ENCODE results near the gene BRF1.
A peak's percentile ranks its signal among the peaks of the same experiment; 100 is the strongest.

Gene BRF1

DNA sequence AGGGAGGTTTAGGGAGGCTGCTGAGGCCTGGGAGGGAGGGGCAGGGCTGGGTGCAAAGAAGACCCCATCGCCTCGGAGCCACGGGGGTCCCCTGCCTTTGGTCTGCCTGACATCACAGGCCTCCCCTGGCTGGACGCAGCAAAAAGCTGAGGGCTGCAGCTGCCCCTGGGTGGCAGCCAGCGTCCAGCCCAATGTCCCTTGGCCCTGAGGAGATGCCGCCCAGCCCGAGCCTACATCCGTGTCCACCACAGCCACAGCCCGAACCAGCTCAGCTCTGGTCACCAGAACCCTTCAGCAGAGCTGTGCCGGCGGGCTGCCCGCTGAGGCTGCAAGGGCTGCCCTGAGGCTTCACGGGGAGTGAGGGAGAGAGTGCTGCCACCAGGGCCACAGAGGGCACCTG is 121.6 kb downstream of the BRF1 start:
- CTCF ChIA-PET = no interaction called here
- POLR2A ChIA-PET (ENCODE audit: low non-redundant PET) = no interaction called here
- TF ChIP-seq, protein P1, sequence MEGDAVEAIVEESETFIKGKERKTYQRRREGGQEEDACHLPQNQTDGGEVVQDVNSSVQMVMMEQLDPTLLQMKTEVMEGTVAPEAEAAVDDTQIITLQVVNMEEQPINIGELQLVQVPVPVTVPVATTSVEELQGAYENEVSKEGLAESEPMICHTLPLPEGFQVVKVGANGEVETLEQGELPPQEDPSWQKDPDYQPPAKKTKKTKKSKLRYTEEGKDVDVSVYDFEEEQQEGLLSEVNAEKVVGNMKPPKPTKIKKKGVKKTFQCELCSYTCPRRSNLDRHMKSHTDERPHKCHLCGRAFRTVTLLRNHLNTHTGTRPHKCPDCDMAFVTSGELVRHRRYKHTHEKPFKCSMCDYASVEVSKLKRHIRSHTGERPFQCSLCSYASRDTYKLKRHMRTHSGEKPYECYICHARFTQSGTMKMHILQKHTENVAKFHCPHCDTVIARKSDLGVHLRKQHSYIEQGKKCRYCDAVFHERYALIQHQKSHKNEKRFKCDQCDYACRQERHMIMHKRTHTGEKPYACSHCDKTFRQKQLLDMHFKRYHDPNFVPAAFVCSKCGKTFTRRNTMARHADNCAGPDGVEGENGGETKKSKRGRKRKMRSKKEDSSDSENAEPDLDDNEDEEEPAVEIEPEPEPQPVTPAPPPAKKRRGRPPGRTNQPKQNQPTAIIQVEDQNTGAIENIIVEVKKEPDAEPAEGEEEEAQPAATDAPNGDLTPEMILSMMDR (conservative IDR thresholded peaks at IDR 0.05; ENCODE audit: low read depth) = no peak
- DNase-seq (ENCODE audit: low spot score) = no peak
- no peak overlapping the region for H3K27ac ChIP-seq

DNA sequence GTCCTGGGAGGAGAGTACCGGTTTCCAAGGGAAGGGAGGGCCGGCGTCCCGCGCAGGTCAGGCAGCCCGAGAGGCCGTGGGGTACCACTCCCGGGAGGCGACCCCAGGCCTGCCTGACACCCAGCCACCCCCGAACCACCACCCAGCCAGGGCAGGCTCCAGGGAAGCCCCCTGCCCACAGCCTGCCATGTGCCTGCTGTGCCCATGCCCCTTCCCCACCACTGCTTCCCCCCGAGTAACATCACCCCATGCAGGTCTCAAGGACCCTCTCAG is 122.0 kb downstream of the BRF1 start:
- ChIA-PET CTCF (no interaction called here), POLR2A (ENCODE audit: low non-redundant PET) (no interaction called here)

DNA sequence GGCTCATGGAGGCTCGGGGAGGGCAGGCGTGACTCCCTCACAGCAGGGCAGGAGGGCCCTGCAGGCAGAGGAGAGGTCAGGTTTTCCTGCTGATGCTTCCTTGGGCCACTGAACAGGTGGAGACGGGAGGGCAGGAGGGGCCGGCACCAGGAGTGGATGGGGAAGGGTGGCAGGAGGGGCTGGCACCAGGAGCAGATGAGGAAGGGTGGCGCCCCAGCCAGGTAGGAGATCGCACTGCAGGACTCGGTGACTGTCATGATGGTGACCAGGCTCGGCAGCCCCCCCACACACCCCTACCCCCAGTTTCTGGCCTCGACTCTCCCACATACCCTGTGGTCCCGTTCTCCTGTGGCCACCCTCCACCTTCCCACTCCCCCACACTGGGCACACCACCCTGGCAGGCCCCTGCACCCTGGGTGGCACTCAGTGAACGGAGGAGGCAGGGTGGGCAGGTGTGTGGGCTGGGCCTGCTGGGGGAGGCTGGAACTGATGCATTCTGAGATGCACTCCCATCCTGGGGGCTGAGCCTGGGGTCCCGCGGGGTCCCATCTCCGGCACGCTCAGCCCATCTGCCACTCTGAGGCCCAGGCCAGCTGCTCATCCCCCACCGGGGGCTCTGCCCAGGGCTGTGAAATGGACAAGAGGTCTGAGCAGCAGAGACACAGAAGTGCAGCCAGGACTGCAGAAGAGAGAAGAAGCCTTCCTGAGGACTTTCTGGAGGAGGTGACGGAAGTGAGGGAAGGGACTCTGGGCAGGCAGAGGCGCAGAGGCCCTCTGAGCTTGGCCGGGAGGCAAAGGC is 122.5 kb downstream of the BRF1 start:
- POLR2A ChIA-PET (ENCODE audit: low non-redundant PET) = no interaction called here
- CTCF ChIA-PET = no interaction called here

More for the DNA sequence above, 122.0 kb downstream of the BRF1 start:
- no peak overlapping the region for H3K27ac ChIP-seq
- TF ChIP-seq, protein P1 (conservative IDR thresholded peaks at IDR 0.05; ENCODE audit: low read depth) = no peak
- DNase-seq (ENCODE audit: low spot score) = no peak

DNA sequence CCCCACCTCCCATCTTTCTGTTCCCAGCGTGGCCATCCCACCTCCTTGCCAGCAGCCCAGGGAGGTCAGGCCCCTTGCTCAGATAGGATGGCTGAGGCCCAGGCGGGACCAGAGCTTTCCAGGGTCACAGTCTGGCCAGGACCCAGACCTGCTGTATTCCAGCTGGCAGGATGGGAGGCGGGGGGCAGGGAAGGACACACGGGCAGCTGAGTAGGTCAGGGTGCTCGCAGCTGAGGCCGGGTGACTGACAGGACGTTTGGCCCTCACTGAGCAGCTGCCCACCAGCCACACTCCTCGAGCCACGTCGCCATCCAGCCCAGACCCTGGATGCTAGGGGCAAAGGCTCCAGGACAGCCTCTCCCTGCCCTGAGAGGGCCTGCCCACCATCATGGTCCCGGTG is 123.7 kb downstream of the BRF1 start:
- CTCF ChIA-PET = interaction anchor here (0.6 to 1.4 kb wide), 3 partner anchors 12 to 117 kb away, joined by 3 to 5 read pairs (median 4); no protein-coding TSS in a partner anchor
- TF ChIP-seq, protein P1 (conservative IDR thresholded peaks at IDR 0.05; ENCODE audit: low read depth) = no peak
- POLR2A ChIA-PET (ENCODE audit: low non-redundant PET) = no interaction called here
- peak overlapping the region; percentile 86; the same call in 1 of the 2 replicates for H3K27ac ChIP-seq
- no peak for DNase-seq (ENCODE audit: low spot score)

More for the DNA sequence above, 122.5 kb downstream of the BRF1 start:
- no peak for DNase-seq (ENCODE audit: low spot score)
- no peak overlapping the region; the same call in 1 of the 2 replicates for H3K27ac ChIP-seq
- TF ChIP-seq, protein P1 (conservative IDR thresholded peaks at IDR 0.05; ENCODE audit: low read depth) = no peak

DNA sequence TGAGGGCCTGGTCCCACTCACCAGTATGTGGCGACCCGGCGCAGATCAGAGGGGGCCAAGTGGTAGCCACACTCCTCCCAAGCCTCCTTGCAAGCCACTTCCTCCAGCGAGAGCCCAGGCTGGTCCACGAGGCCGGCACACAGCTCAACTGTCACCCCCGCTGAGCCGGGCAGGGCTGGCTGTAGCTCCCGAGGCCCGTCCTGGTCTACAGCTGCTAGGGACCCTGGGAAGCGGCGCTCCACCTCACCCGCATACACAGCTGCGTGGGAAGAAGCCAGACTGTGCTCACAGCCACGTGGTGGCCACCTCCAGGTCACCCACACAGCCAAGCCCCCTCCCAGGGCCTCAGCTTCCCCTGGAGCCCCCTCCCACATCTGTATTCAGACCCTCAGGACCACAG is 124.3 kb downstream of the BRF1 start:
- ChIA-PET POLR2A (ENCODE audit: low non-redundant PET) (interaction anchor here (1.1 kb wide), 1 partner anchor 85 kb away, joined by 4 read pairs; no protein-coding TSS in a partner anchor), CTCF (interaction anchor here (0.6 to 1.4 kb wide), 3 partner anchors 82 to 117 kb away, joined by 3 to 5 read pairs (median 4); no protein-coding TSS in a partner anchor)
- peak overlapping the region; percentile 86 for H3K27ac ChIP-seq
- no peak for DNase-seq (ENCODE audit: low spot score)
- TF ChIP-seq, protein P1 (conservative IDR thresholded peaks at IDR 0.05; ENCODE audit: low read depth) = no peak

DNA sequence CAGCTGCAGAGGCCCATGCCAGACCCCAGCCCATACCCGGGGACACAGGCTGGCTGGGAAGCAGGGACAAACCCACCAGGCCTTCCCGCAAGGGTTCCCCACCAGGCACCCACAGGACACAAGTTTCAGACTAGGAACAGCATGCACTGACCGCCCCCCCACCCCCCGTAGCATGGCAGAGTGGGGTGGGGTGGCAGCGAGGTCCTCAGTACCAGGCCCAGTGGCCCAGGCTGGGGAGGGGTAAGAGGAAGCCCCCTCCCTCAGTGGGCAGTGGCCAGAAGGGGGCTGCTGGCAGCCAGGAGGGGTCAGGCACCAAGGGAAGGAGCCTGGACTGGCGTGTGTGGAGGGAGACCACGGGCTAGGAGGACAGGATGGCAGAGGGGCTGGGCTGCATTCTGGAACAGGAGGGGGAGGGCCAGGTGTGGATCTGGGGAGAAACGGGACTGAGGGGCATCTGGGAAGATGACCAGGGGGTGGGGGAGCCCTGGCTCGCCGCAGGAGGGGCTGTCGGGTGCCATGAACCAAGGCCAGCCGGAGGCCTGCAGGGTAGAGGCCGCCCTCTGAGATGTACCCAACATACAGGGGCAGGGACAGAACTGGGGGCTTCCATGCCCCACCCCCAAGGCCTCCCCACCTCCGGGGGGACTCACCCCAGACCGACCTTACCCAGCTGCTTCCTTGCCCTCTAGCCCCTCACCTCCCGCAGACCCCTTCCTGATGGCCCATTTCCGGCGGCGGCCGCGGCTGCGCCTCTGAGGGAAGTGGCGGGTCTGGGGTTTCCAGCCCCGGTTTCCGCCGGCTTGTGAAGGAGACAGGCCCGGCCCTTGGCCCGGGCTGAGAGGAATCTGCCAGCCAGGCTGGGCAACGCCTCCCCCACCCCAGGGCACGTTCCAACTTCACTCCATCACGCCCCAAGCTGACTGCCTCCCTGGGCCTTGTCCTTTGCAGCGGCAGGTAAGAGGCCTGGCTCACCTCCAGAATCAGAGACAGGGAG is 126.6 kb downstream of the BRF1 start:
- ChIA-PET POLR2A (ENCODE audit: low non-redundant PET) (interaction anchor here (0.6 kb wide), 1 partner anchor 77 kb away, joined by 3 read pairs; no protein-coding TSS in a partner anchor), CTCF (interaction anchor here (0.7 kb wide), 1 partner anchor 306 kb away, joined by 3 read pairs; no protein-coding TSS in a partner anchor)
- H3K27ac ChIP-seq = peak overlapping the region; percentile 86
- DNase-seq (ENCODE audit: low spot score) = peak; percentile 82
- TF ChIP-seq, protein P1 (conservative IDR thresholded peaks at IDR 0.05; ENCODE audit: low read depth) = no peak

Data from RWPE1 (cell line).